HL-60 (cell line): ENCODE results near the gene SORCS1.

ENCODE experiments used
- DNase-seq, 2 experiments: peaks; one replicate each; pipeline ENCODE4 v3.0.0-alpha.2; 2010 to 2020; ENCODE audit warnings: low read depth in 1 of 2, low spot score in 1 of 2
- H3K27ac ChIP-seq: fragments of 250-450 bp; sonication (Bioruptor Pico); replicated peaks from 2 replicates; pipeline ENCODE4 v1.5.1; 2020; ENCODE audit warnings: mild to moderate bottlenecking, moderate library complexity
- H3K27me3 ChIP-seq: fragments of 250-450 bp; sonication (Bioruptor Pico); 2 replicates; pipeline ENCODE4 v1.5.1; 2021; ENCODE audit warnings: mild to moderate bottlenecking, moderate library complexity; ENCODE audit not compliant: insufficient read depth, poor library complexity, severe bottlenecking
- H3K4me3 ChIP-seq: replicated peaks from 2 replicates; pipeline ENCODE4 v1.5.1; 2011; ENCODE audit warnings: mild to moderate bottlenecking, control low read depth, low read length; ENCODE audit not compliant: insufficient read depth
- CTCF ChIP-seq: IDR thresholded peaks from one replicate; pipeline ENCODE4 v1.5.1; 2011; ENCODE audit warnings: low read length, control low read depth, inconsistent platforms; ENCODE audit not compliant: insufficient read depth
- GABPA ChIP-seq: IDR thresholded peaks from 2 replicates; pipeline ENCODE4 v1.6.1; 2012; ENCODE audit warnings: low read depth
- POLR2AphosphoS5 ChIP-seq: IDR thresholded peaks from 2 replicates; pipeline ENCODE4 v1.6.1; 2012; ENCODE audit warnings: low read depth
- REST ChIP-seq: IDR thresholded peaks from 2 replicates; pipeline ENCODE4 v1.6.1; 2012; ENCODE audit warnings: low read depth; ENCODE audit not compliant: insufficient replicate concordance
- SPI1 ChIP-seq: IDR thresholded peaks from 2 replicates; pipeline ENCODE4 v1.6.1; 2012; ENCODE audit warnings: low read depth, mild to moderate bottlenecking, borderline replicate concordance

Gene SORCS1

GRCh38 chr10:106577756-106578155 lies 586.8 kb downstream of the SORCS1 start:
- no peak overlapping the region for H3K27ac ChIP-seq
- no peaks in the 10 kb centered on the region for H3K27me3 ChIP-seq
- DNase-seq: no peak
- no peak overlapping the region for H3K4me3 ChIP-seq
- TF ChIP-seq GABPA: no peak
- TF ChIP-seq SPI1: no peak
- no peak for TF ChIP-seq CTCF
- TF ChIP-seq REST: no peak
- TF ChIP-seq POLR2AphosphoS5: no peak

- DNase-seq: no peak
- H3K27ac ChIP-seq: no peak overlapping the region
- no peak for TF ChIP-seq REST
- no peak for TF ChIP-seq GABPA
- no peak for TF ChIP-seq SPI1
- no peak for TF ChIP-seq POLR2AphosphoS5
Observed at GRCh38 chr10:106577266-106577665, 587.2 kb downstream of the SORCS1 start.

GRCh38 chr10:106576534-106576933 lies 588.0 kb downstream of the SORCS1 start:
- no peak overlapping the region for H3K4me3 ChIP-seq
- DNase-seq: no peak
- TF ChIP-seq CTCF (no peak), REST (no peak), GABPA (no peak), POLR2AphosphoS5 (no peak), SPI1 (no peak)

More at GRCh38 chr10:106577266-106577665, 587.2 kb downstream of the SORCS1 start:
- Histone ChIP-seq H3K27me3 (no peaks in the 10 kb centered on the region), H3K4me3 (no peak overlapping the region)

GRCh38 chr10:106573106-106573505 lies 591.4 kb downstream of the SORCS1 start:
- H3K4me3 ChIP-seq: no peak overlapping the region
- no peaks in the 10 kb centered on the region for H3K27me3 ChIP-seq
- DNase-seq: no peak
- TF ChIP-seq GABPA (no peak), SPI1 (no peak), POLR2AphosphoS5 (no peak)
- no peak overlapping the region for H3K27ac ChIP-seq

More at GRCh38 chr10:106576534-106576933, 588.0 kb downstream of the SORCS1 start:
- Histone ChIP-seq H3K27ac (no peak overlapping the region), H3K27me3 (no peaks in the 10 kb centered on the region)
